ENCODE data around the gene UGDH. TPM values are rescaled to one million over a fixed set of nuclear protein-coding genes. Genes with fewer than 3 reads are reported as not detected.

The UGDH gene
- total and polyA plus RNA-seq, 2 of the 13 experiments (the other 11 are each of a cell fraction or from before 2014, with no cell fraction given) = 99.0 to 384 TPM

DNA sequence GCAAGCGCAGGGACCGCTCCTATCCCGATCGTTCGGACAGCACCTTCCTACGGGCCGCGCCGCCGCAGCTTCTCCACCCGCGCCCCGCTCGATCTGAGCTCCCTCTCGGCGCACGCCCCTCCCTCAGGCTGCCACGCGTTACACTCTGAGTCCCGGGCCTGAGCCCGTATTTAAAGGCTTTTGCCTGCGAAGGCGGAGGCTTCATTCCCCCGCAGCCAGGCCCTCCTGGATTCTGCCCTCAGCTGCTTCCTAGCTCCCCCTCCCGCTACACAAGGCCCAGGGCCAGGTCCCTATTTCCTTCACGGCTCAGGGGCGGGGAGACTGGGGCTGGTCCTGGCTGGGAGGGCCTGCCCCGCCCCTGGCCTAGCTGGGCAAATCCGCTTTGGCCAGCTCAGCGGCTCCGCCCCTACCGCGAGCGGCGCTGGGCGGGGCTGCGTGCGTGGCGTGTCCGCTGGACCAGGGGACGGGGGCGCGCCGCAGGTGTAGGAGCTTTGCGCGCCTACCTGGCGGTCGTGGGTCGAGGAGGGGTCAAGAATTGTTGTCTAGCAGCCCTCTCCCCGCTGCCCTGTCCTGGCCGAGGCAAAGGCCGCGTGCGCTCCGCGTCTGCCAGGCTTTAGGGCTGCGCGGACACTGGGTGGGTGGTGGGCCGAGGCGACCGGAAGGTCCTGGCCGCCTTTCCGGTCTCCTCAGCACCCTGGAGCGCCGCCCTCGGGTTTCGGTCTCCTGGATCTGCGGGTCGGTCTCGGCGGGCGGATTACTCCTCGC, at the start of gene UGDH (continued):
- TF ChIP-seq, protein P1, sequence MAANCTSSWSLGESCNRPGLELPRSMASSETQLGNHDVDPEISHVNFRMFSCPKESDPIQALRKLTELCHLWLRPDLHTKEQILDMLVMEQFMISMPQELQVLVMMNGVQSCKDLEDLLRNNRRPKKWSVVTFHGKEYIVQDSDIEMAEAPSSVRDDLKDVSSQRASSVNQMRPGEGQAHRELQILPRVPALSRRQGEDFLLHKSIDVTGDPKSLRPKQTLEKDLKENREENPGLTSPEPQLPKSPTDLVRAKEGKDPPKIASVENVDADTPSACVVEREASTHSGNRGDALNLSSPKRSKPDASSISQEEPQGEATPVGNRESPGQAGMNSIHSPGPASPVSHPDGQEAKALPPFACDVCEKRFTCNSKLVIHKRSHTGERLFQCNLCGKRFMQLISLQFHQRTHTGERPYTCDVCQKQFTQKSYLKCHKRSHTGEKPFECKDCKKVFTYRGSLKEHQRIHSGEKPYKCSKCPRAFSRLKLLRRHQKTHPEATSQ (CRISPR knock-in tag; IDR thresholded peaks at IDR 0.05; ENCODE audit: borderline replicate concordance) = peak; percentile 77; the same call in 1 of the 2 replicates
- TF ChIP-seq, protein P2, sequence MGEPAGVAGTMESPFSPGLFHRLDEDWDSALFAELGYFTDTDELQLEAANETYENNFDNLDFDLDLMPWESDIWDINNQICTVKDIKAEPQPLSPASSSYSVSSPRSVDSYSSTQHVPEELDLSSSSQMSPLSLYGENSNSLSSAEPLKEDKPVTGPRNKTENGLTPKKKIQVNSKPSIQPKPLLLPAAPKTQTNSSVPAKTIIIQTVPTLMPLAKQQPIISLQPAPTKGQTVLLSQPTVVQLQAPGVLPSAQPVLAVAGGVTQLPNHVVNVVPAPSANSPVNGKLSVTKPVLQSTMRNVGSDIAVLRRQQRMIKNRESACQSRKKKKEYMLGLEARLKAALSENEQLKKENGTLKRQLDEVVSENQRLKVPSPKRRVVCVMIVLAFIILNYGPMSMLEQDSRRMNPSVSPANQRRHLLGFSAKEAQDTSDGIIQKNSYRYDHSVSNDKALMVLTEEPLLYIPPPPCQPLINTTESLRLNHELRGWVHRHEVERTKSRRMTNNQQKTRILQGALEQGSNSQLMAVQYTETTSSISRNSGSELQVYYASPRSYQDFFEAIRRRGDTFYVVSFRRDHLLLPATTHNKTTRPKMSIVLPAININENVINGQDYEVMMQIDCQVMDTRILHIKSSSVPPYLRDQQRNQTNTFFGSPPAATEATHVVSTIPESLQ (CRISPR knock-in tag; conservative IDR thresholded peaks at IDR 0.05) = peak; percentile 15; the same call in 1 of the 2 replicates
- TF ChIP-seq, protein P3, sequence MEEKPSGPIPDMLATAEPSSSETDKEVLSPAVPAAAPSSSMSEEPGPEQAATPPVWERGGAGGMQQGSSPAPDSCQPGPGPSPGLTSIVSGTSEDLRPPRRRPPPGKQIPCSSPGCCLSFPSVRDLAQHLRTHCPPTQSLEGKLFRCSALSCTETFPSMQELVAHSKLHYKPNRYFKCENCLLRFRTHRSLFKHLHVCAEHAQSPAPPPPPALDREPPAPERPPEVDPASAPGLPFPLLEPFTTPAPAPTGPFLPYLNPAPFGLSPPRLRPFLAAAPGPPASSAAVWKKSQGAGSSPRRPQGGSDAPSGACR (CRISPR knock-in tag; IDR thresholded peaks at IDR 0.05) = no peak
- peak; percentile 28; the same call in 1 of the 2 replicates for TF ChIP-seq NR2F6 (IDR thresholded peaks at IDR 0.05)
- TF ChIP-seq NR2F6 (CRISPR knock-in tag; IDR thresholded peaks at IDR 0.05) = peak; percentile 42; the same call in 1 of the 2 replicates
- no peak for TF ChIP-seq MZF1 (CRISPR knock-in tag; IDR thresholded peaks at IDR 0.05; ENCODE audit: borderline replicate concordance)
- TF ChIP-seq, protein P4, sequence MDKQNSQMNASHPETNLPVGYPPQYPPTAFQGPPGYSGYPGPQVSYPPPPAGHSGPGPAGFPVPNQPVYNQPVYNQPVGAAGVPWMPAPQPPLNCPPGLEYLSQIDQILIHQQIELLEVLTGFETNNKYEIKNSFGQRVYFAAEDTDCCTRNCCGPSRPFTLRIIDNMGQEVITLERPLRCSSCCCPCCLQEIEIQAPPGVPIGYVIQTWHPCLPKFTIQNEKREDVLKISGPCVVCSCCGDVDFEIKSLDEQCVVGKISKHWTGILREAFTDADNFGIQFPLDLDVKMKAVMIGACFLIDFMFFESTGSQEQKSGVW (CRISPR knock-in tag; IDR thresholded peaks at IDR 0.05; ENCODE audit: borderline replicate concordance) = no peak; the same call in 1 of the 2 replicates
- TF ChIP-seq TBL1XR1 (IDR thresholded peaks at IDR 0.05; ENCODE audit: borderline replicate concordance, low read length, partially characterized antibody) = peak; percentile 81
- peak; percentile 54; the same call in 1 of the 2 replicates for TF ChIP-seq NFE2 (CRISPR knock-in tag; IDR thresholded peaks at IDR 0.05)
- TF ChIP-seq, protein P5, sequence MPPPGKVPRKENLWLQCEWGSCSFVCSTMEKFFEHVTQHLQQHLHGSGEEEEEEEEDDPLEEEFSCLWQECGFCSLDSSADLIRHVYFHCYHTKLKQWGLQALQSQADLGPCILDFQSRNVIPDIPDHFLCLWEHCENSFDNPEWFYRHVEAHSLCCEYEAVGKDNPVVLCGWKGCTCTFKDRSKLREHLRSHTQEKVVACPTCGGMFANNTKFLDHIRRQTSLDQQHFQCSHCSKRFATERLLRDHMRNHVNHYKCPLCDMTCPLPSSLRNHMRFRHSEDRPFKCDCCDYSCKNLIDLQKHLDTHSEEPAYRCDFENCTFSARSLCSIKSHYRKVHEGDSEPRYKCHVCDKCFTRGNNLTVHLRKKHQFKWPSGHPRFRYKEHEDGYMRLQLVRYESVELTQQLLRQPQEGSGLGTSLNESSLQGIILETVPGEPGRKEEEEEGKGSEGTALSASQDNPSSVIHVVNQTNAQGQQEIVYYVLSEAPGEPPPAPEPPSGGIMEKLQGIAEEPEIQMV (CRISPR knock-in tag; IDR thresholded peaks at IDR 0.05; ENCODE audit: low read depth) = peak; percentile 26; the same call in 1 of the 2 replicates
- TF ChIP-seq, protein P6, sequence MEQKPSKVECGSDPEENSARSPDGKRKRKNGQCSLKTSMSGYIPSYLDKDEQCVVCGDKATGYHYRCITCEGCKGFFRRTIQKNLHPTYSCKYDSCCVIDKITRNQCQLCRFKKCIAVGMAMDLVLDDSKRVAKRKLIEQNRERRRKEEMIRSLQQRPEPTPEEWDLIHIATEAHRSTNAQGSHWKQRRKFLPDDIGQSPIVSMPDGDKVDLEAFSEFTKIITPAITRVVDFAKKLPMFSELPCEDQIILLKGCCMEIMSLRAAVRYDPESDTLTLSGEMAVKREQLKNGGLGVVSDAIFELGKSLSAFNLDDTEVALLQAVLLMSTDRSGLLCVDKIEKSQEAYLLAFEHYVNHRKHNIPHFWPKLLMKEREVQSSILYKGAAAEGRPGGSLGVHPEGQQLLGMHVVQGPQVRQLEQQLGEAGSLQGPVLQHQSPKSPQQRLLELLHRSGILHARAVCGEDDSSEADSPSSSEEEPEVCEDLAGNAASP (CRISPR knock-in tag; IDR thresholded peaks at IDR 0.05; ENCODE audit: borderline replicate concordance) = peak; percentile 45
- peak; percentile 87; the same call in 1 of the 2 replicates for TF ChIP-seq MTA1 (CRISPR knock-in tag; IDR thresholded peaks at IDR 0.05; ENCODE audit: borderline replicate concordance)
- TF ChIP-seq, protein P7, sequence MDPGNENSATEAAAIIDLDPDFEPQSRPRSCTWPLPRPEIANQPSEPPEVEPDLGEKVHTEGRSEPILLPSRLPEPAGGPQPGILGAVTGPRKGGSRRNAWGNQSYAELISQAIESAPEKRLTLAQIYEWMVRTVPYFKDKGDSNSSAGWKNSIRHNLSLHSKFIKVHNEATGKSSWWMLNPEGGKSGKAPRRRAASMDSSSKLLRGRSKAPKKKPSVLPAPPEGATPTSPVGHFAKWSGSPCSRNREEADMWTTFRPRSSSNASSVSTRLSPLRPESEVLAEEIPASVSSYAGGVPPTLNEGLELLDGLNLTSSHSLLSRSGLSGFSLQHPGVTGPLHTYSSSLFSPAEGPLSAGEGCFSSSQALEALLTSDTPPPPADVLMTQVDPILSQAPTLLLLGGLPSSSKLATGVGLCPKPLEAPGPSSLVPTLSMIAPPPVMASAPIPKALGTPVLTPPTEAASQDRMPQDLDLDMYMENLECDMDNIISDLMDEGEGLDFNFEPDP (CRISPR knock-in tag; conservative IDR thresholded peaks at IDR 0.05) = no peak
- TF ChIP-seq ZNF282 (IDR thresholded peaks at IDR 0.05; ENCODE audit: partially characterized antibody) = no peak
- no peak for TF ChIP-seq TBP (CRISPR knock-in tag; IDR thresholded peaks at IDR 0.05)
- TF ChIP-seq GABPA (IDR thresholded peaks at IDR 0.05; ENCODE audit: low read depth, low read length) = peak; percentile 92
- peak; percentile 91 for TF ChIP-seq GABPA (CRISPR knock-in tag; IDR thresholded peaks at IDR 0.05; ENCODE audit: low read depth)
- TF ChIP-seq, protein P8, sequence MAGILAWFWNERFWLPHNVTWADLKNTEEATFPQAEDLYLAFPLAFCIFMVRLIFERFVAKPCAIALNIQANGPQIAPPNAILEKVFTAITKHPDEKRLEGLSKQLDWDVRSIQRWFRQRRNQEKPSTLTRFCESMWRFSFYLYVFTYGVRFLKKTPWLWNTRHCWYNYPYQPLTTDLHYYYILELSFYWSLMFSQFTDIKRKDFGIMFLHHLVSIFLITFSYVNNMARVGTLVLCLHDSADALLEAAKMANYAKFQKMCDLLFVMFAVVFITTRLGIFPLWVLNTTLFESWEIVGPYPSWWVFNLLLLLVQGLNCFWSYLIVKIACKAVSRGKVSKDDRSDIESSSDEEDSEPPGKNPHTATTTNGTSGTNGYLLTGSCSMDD (CRISPR knock-in tag; IDR thresholded peaks at IDR 0.05) = 0 out of 2 replicates have a peak, but pooled peaks have one; percentile 37
